Measurements from ENCODE around the gene TPR. TPM values are rescaled to one million over a fixed set of nuclear protein-coding genes. Genes with fewer than 3 reads are reported as not detected.

TPR gene
- total RNA-seq, 1 experiment from 2014 or later = 107 TPM

DNA sequence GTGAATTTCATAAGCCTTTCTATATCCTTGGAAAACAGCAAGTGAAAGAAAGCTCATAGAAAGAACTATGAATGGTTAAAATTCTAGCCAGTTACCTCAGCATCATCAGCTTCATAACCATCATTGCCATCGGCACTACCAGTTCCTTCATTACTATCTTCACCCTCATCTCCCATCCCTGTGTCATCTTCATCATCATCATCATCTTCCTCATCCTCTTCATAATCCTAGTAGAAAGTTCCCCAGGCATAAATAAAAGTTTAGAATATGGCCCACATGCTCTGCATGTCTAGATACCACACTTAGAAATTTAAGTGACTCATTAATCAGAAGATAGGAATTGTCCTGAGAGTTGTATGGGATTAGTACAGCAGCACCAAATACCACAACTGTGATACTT is 49.0 kb downstream of the TPR start:
- Mint-ChIP-seq H3K4me1 (peaks cover 4 to 9% of the 10 kb centered on the region in 2 experiments; a peak in 3 of 4 replicates), H3K9me3 (no peaks in the 10 kb centered on the region), H3K4me3 (no peak overlapping the region), H3K27me3 (ENCODE audit: low read depth) (no peaks in the 10 kb centered on the region), H3K27ac (no peak overlapping the region), H3K36me3 (ENCODE audit: insufficient read depth in 1 of 3, low read depth in 3 of 3) (peaks cover 33 to 72% (median 63%) of the 10 kb centered on the region in 3 experiments; a peak in 6 of 7 replicates)
- Histone ChIP-seq H3K9me3 (ENCODE audit: control insufficient read depth, low read depth, low read length) (no peaks in the 10 kb centered on the region), H2AK5ac (ENCODE audit: insufficient read length, low read length) (no peak overlapping the region), H3T11ph (ENCODE audit: low read length) (no peak overlapping the region), H2BK20ac (ENCODE audit: low read depth, low read length, poor library complexity, severe bottlenecking) (no peak overlapping the region), H3K18ac (ENCODE audit: insufficient read length, low read depth, low read length) (no peak overlapping the region), H2BK12ac (ENCODE audit: insufficient read length, low read depth, low read length) (no peak overlapping the region), H4K8ac (replicated peaks; ENCODE audit: insufficient read length, low read depth, low read length) (no peak overlapping the region), H4K91ac (ENCODE audit: insufficient read length, low read depth, low read length) (no peak overlapping the region), H3K4me2 (ENCODE audit: insufficient read depth, insufficient read length, low read length) (no peak overlapping the region), H2BK5ac (ENCODE audit: insufficient read length, low read length) (no peak overlapping the region), H3K27ac (ENCODE audit: insufficient read length, low read depth, low read length) (no peak overlapping the region), H3K23me2 (ENCODE audit: insufficient read length, low read depth, low read length, poor library complexity, severe bottlenecking) (no peaks in the 10 kb centered on the region), H3K79me2 (ENCODE audit: insufficient read depth, low read length) (no peaks in the 10 kb centered on the region), H3K14ac (ENCODE audit: insufficient read depth, low read length) (no peak overlapping the region), H2BK15ac (ENCODE audit: low read depth, low read length) (no peak overlapping the region), H3K79me1 (ENCODE audit: insufficient read depth, low read depth, low read length, poor library complexity, severe bottlenecking) (no peaks in the 10 kb centered on the region), H3K4me1 (ENCODE audit: insufficient read depth, low read length) (no peaks in the 10 kb centered on the region), H3K4ac (ENCODE audit: low read depth, low read length) (no peak overlapping the region), H3K56ac (ENCODE audit: insufficient read length, low read depth, low read length) (no peak overlapping the region), H3K27me3 (ENCODE audit: insufficient read depth, low read length) (no peaks in the 10 kb centered on the region), H4K20me1 (ENCODE audit: control insufficient read depth, insufficient read depth, insufficient read length) (no peaks in the 10 kb centered on the region), H2AFZ (ENCODE audit: low read length) (no peak overlapping the region), H4K5ac (ENCODE audit: insufficient read length, low read depth, low read length) (no peak overlapping the region), H3K23ac (ENCODE audit: insufficient read length, low read depth, low read length) (no peak overlapping the region), H2BK120ac (ENCODE audit: low read depth, low read length, poor library complexity, severe bottlenecking) (no peak overlapping the region), H3K9ac (ENCODE audit: extremely low read depth, insufficient read length, low read length) (no peak overlapping the region)
- WGBS (ENCODE audit: extremely low coverage, insufficient read length, low lambda C conversion rate) = no CpG with 5 or more reads among the region's 1 CpG
- DNase-seq = no peak
- TF ChIP-seq, protein P1, sequence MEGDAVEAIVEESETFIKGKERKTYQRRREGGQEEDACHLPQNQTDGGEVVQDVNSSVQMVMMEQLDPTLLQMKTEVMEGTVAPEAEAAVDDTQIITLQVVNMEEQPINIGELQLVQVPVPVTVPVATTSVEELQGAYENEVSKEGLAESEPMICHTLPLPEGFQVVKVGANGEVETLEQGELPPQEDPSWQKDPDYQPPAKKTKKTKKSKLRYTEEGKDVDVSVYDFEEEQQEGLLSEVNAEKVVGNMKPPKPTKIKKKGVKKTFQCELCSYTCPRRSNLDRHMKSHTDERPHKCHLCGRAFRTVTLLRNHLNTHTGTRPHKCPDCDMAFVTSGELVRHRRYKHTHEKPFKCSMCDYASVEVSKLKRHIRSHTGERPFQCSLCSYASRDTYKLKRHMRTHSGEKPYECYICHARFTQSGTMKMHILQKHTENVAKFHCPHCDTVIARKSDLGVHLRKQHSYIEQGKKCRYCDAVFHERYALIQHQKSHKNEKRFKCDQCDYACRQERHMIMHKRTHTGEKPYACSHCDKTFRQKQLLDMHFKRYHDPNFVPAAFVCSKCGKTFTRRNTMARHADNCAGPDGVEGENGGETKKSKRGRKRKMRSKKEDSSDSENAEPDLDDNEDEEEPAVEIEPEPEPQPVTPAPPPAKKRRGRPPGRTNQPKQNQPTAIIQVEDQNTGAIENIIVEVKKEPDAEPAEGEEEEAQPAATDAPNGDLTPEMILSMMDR (conservative IDR thresholded peaks at IDR 0.05) = no peak
